HepG2 (cell line): ENCODE data around the gene IGHMBP2. TPM values are rescaled to one million over a fixed set of nuclear protein-coding genes. Genes with fewer than 3 reads are reported as not detected.
A peak's percentile ranks its signal among the peaks of the same experiment; 100 is the strongest.

Experiments
- ATF2 ChIP-seq: sonication (generic); formaldehyde crosslinking; IDR thresholded peaks from 2 replicates; pipeline ENCODE4 v1.4.0; 2020; ENCODE audit warnings: missing genetic modification reagents
- ATF7-NPFF ChIP-seq: sonication (generic); formaldehyde crosslinking; IDR thresholded peaks from 2 replicates; pipeline ENCODE4 v1.8.1; 2023; ENCODE audit warnings: mild to moderate bottlenecking, low read depth, missing genetic modification reagents, moderate library complexity
- CHD4 ChIP-seq: fragments of 200-600 bp; sonication (generic); IDR thresholded peaks from 2 replicates; pipeline ENCODE4 v1.7.0; 2017; ENCODE audit warnings: mild to moderate bottlenecking, low read length, borderline replicate concordance
- FIP1L1 ChIP-seq: fragments of 200-400 bp; formaldehyde crosslinking; IDR thresholded peaks from 2 replicates; pipeline ENCODE4 v1.6.1; 2018; ENCODE audit warnings: low read depth, mild to moderate bottlenecking, low read length, moderate library complexity, borderline replicate concordance; ENCODE audit not compliant: insufficient read depth
- FOXA3 ChIP-seq: IDR thresholded peaks from 2 replicates; pipeline ENCODE4 v1.6.1; 2016; ENCODE audit warnings: missing genetic modification reagents, missing compliant biosample characterization
- KAT8 ChIP-seq: IDR thresholded peaks from 2 replicates; pipeline ENCODE4 v1.6.1; 2016; ENCODE audit warnings: missing genetic modification reagents, missing compliant biosample characterization
- KDM5A ChIP-seq: fragments of 200-600 bp; sonication (generic); IDR thresholded peaks from 2 replicates; pipeline ENCODE4 v1.7.0; 2018; ENCODE audit warnings: antibody characterized with exemption, mild to moderate bottlenecking, low read length, borderline replicate concordance
- MAZ ChIP-seq, 2 experiments: sonication (generic) in 1 of 2; formaldehyde crosslinking in 1 of 2; IDR thresholded peaks; 2 replicates each; pipeline versions ENCODE4 v1.5.0 to v1.6.1; 2012 to 2020; ENCODE audit warnings: low read depth in 2 of 2, mild to moderate bottlenecking in 2 of 2, borderline replicate concordance in 1 of 2, improper control_type of control experiment in 1 of 2, low read length in 1 of 2, missing genetic modification reagents in 1 of 2, moderate library complexity in 1 of 2
- NR0B2 ChIP-seq: sonication (generic); formaldehyde crosslinking; IDR thresholded peaks from 2 replicates; pipeline ENCODE4 v1.4.0; 2020; ENCODE audit warnings: mild to moderate bottlenecking, missing genetic modification reagents
- PHF5A ChIP-seq: IDR thresholded peaks from one replicate; pipeline ENCODE4 v1.6.1; 2018; ENCODE audit warnings: low read depth, missing genetic modification reagents; ENCODE audit not compliant: unreplicated experiment
- RXRA ChIP-seq: sonication (generic); formaldehyde crosslinking; IDR thresholded peaks from 2 replicates; pipeline ENCODE4 v1.5.1; 2020; ENCODE audit warnings: missing genetic modification reagents
- TEAD3 ChIP-seq: optimal IDR thresholded peaks from 2 replicates; pipeline ENCODE3; 2016; ENCODE audit warnings: borderline replicate concordance
- TERF1 ChIP-seq: sonication (generic); formaldehyde crosslinking; IDR thresholded peaks from 2 replicates; pipeline ENCODE4 v1.8.0; 2022; ENCODE audit warnings: mild to moderate bottlenecking, missing genetic modification reagents, moderate library complexity
- TRIM22 ChIP-seq: fragments of 450-650 bp; IDR thresholded peaks from 2 replicates; pipeline ENCODE4 v1.6.1; 2017
- ZBTB25 ChIP-seq: IDR thresholded peaks from 2 replicates; pipeline ENCODE4 v1.6.1; 2018; ENCODE audit warnings: missing genetic modification reagents
- ZKSCAN8 ChIP-seq: IDR thresholded peaks from 2 replicates; pipeline ENCODE4 v1.6.1; 2016; ENCODE audit warnings: borderline replicate concordance, missing genetic modification reagents, missing compliant biosample characterization
- ZNF20 ChIP-seq: sonication (generic); formaldehyde crosslinking; IDR thresholded peaks from 2 replicates; pipeline ENCODE4 v1.4.0; 2020; ENCODE audit warnings: mild to moderate bottlenecking, moderate library complexity, missing genetic modification reagents
- ZNF260 ChIP-seq: sonication (generic); formaldehyde crosslinking; IDR thresholded peaks from 2 replicates; pipeline ENCODE4 v1.4.0; 2020; ENCODE audit warnings: missing genetic modification reagents, low read depth, mild to moderate bottlenecking, borderline replicate concordance
- ZNF704 ChIP-seq: sonication (generic); formaldehyde crosslinking; IDR thresholded peaks from 2 replicates; pipeline ENCODE4 v1.8.1; 2023; ENCODE audit warnings: mild to moderate bottlenecking, inconsistent platforms, moderate library complexity, missing genetic modification reagents, borderline replicate concordance
- ZNF780A ChIP-seq: sonication (generic); formaldehyde crosslinking; IDR thresholded peaks from 2 replicates; pipeline ENCODE4 v1.8.0; 2022; ENCODE audit warnings: mild to moderate bottlenecking, missing genetic modification reagents, moderate library complexity
- polyA plus RNA-seq, 8 experiments: library from polyadenylated mRNA; depleted of rRNA in 3 of 8; stranded (reverse) in 7 of 8; unstranded in 1 of 8; fragments of >200 nt; fragmentation: Illumina TruSeq in 4 of 8; extraction: Trizol in 4 of 8; gene quantifications; 2 replicates each; pipeline versions ENCODE4 v1.2.1 to v1.2.3, GENCODE V29; 2011 to 2016; ENCODE audit warnings: low read depth in 4 of 8, missing spikeins in 1 of 8, mixed read lengths in 1 of 8; ENCODE audit not compliant: insufficient read depth in 1 of 8
- total RNA-seq, 5 experiments: library from RNA; depleted of rRNA; stranded (reverse); fragments of >200 nt; fragmentation: Illumina TruSeq; extraction: Trizol; gene quantifications; 2 replicates each; pipeline ENCODE4 v1.2.3, GENCODE V29; 2016; ENCODE audit warnings: low read depth in 1 of 5

IGHMBP2 gene
- total and polyA plus RNA-seq, 2 of the 13 experiments (the other 11 are each of a cell fraction or from before 2014, with no cell fraction given) = 8.9 to 9.9 TPM

- TF ChIP-seq TERF1 (CRISPR knock-in tag) = peak; percentile 91; the same call in 1 of the 2 replicates
- peak; percentile 85 for TF ChIP-seq FOXA3 (CRISPR knock-in tag)
- TF ChIP-seq TEAD3 (CRISPR knock-in tag) = peak; percentile 82
- no peak for TF ChIP-seq FIP1L1
- peak; percentile 68; the same call in 1 of the 2 replicates for TF ChIP-seq NR0B2 (CRISPR knock-in tag)
- TF ChIP-seq KDM5A = peak; percentile 99
- peak; percentile 99 for TF ChIP-seq KAT8
- no peak; the same call in 1 of the 2 replicates for TF ChIP-seq ZNF704 (CRISPR knock-in tag)
- TF ChIP-seq ZNF780A (CRISPR knock-in tag) = peak; percentile 77
- peak; percentile 60; the same call in 1 of the 2 replicates for TF ChIP-seq ZBTB25 (CRISPR knock-in tag)
- TF ChIP-seq RXRA (CRISPR knock-in tag) = peak; percentile 90
- TF ChIP-seq ZNF20 = peak; percentile 61; the same call in 1 of the 2 replicates
- no peak for TF ChIP-seq CHD4
- TF ChIP-seq TRIM22 = no peak
- peak; percentile 46 for TF ChIP-seq MAZ (IDR thresholded peaks at IDR 0.05; ENCODE audit: borderline replicate concordance, low read depth, low read length)
- peak; percentile 91 for TF ChIP-seq MAZ (CRISPR knock-in tag; IDR thresholded peaks at IDR 0.05; ENCODE audit: low read depth)
- peak; percentile 80; the same call in 1 of the 2 replicates for TF ChIP-seq ATF2 (CRISPR knock-in tag)
- peak; percentile 93 for TF ChIP-seq ATF7-NPFF (CRISPR knock-in tag)
- TF ChIP-seq ZKSCAN8 = peak; percentile 80
- 0 out of 2 replicates have a peak, but pooled peaks have one; percentile 95 for TF ChIP-seq ZNF260
- peak; percentile 80 for TF ChIP-seq PHF5A (CRISPR knock-in tag)
Observed at GRCh38 chr11:68903288-68904247, at the start of gene IGHMBP2, which contains the start of gene MRPL21 (continued).
